Activated T-cell treated with anti-CD3 and anti-CD28 coated beads, Interleukin-2, amount 50 U/mL, for 4 hours (primary cell): ENCODE results near the gene HS1BP3. TPM values are rescaled to one million over a fixed set of nuclear protein-coding genes. Genes with fewer than 3 reads are reported as not detected.

Source experiments
- ATAC-seq, 2 donors: fragments of 200-7000 bp; cut with Tn5 transposase; one replicate each; pipeline ENCODE4 v1.10.0; 2021
- DNase-seq: peaks from one replicate; pipeline ENCODE4 v3.0.0-alpha.2; 2020
- H3K27me3 Mint-ChIP-seq: one replicate; pipeline ENCODE4 v1.8.0; 2021; ENCODE audit warnings: low read depth, mixed read lengths
- H3K36me3 Mint-ChIP-seq: one replicate; pipeline ENCODE4 v1.8.0; 2022; ENCODE audit warnings: mixed read lengths; ENCODE audit not compliant: insufficient read depth
- H3K4me1 Mint-ChIP-seq: one replicate; pipeline ENCODE4 v1.8.0; 2021; ENCODE audit warnings: low read depth, mixed read lengths
- H3K4me3 Mint-ChIP-seq: one replicate; pipeline ENCODE4 v1.8.0; 2021; ENCODE audit warnings: mild to moderate bottlenecking, moderate library complexity, mixed read lengths
- H3K9me3 Mint-ChIP-seq: one replicate; pipeline ENCODE4 v1.8.0; 2021; ENCODE audit warnings: mixed read lengths
- total RNA-seq, 3 donors: library from RNA; stranded (reverse); gene quantifications; one replicate each; pipeline ENCODE4 v1.2.1, GENCODE V29; 2021

The HS1BP3 gene
- total RNA-seq, 3 donors from 2014 or later = 6.0 to 6.7 (median 6.3) TPM

GRCh38 chr2:20669562-20670314 lies 18.8 kb upstream of the HS1BP3 start:
- no peaks in the 10 kb centered on the region for H3K9me3 Mint-ChIP-seq
- ATAC-seq (no peak), DNase-seq (no peak)
- peaks cover 15% of the 10 kb centered on the region for H3K4me1 Mint-ChIP-seq
- peaks cover 66% of the 10 kb centered on the region for H3K27me3 Mint-ChIP-seq
- peak overlapping the region; percentile 11 for H3K4me3 Mint-ChIP-seq
- no peaks in the 10 kb centered on the region for H3K36me3 Mint-ChIP-seq

- DNase-seq (no peak), ATAC-seq (no peak)
- peaks cover 74% of the 10 kb centered on the region for H3K27me3 Mint-ChIP-seq
- H3K4me1 Mint-ChIP-seq = peaks cover 15% of the 10 kb centered on the region
- H3K36me3 Mint-ChIP-seq = no peaks in the 10 kb centered on the region
- no peak overlapping the region for H3K4me3 Mint-ChIP-seq
- H3K9me3 Mint-ChIP-seq = no peaks in the 10 kb centered on the region
Measured at GRCh38 chr2:20668871-20669475, 18.1 kb upstream of the HS1BP3 start.

- Mint-ChIP-seq H3K9me3 (no peaks in the 10 kb centered on the region), H3K4me1 (peaks cover 15% of the 10 kb centered on the region), H3K4me3 (peak overlapping the region; percentile 71), H3K27me3 (peaks cover 75% of the 10 kb centered on the region), H3K36me3 (no peaks in the 10 kb centered on the region)
- ATAC-seq = no peak
- DNase-seq = no peak
Measured at GRCh38 chr2:20668451-20668850, 17.6 kb upstream of the HS1BP3 start.

- ATAC-seq (no peak), DNase-seq (no peak)
- no peaks in the 10 kb centered on the region for H3K9me3 Mint-ChIP-seq
- peaks cover 15% of the 10 kb centered on the region for H3K4me1 Mint-ChIP-seq
- peaks cover 72% of the 10 kb centered on the region for H3K27me3 Mint-ChIP-seq
- H3K36me3 Mint-ChIP-seq = no peaks in the 10 kb centered on the region
- peak overlapping the region; percentile 71 for H3K4me3 Mint-ChIP-seq
Measured at GRCh38 chr2:20667531-20668401, 16.9 kb upstream of the HS1BP3 start.

- ATAC-seq (peak; percentile 16 to 36), DNase-seq (no peak)
- Mint-ChIP-seq H3K4me1 (peaks cover 15% of the 10 kb centered on the region), H3K4me3 (no peak overlapping the region), H3K9me3 (no peaks in the 10 kb centered on the region), H3K27me3 (peaks cover 72% of the 10 kb centered on the region), H3K36me3 (no peaks in the 10 kb centered on the region)
Measured at GRCh38 chr2:20667151-20667530, 16.2 kb upstream of the HS1BP3 start.

GRCh38 chr2:20666304-20667150 lies 15.6 kb upstream of the HS1BP3 start, which contains the start of gene GDF7:
Gene GDF7 (plus strand): TSS chr2:20667144. CDS start chr2:20667240, 96 bp downstream.
- no peaks in the 10 kb centered on the region for H3K36me3 Mint-ChIP-seq
- ATAC-seq = peak; percentile 19 to 32
- no peaks in the 10 kb centered on the region for H3K9me3 Mint-ChIP-seq
- no peak for DNase-seq
- H3K4me1 Mint-ChIP-seq = peaks cover 15% of the 10 kb centered on the region
- H3K4me3 Mint-ChIP-seq = peak within 1 kb of the TSS; percentile 75
- peaks cover 73% of the 10 kb centered on the region for H3K27me3 Mint-ChIP-seq

DNA sequence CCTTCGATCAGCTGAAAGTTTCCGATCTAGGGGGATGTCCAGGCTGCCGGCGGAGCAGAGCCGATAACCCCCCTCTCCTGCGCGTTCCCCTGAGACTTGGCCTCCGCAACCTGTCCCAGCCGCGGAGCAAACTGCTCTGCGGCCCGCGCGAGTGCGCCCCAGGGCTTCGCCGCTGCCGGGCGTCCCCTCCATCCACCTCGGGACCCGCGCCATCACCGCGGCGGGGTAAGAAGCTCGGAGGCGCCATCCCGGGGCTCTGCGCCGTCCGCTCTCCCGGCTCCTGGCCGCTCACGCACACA lies 15.1 kb upstream of the HS1BP3 start:
- Mint-ChIP-seq H3K36me3 (no peaks in the 10 kb centered on the region), H3K4me1 (peaks cover 15% of the 10 kb centered on the region), H3K4me3 (peak overlapping the region; percentile 75), H3K27me3 (peaks cover 68% of the 10 kb centered on the region), H3K9me3 (no peaks in the 10 kb centered on the region)
- ATAC-seq (peak; percentile 6 to 30), DNase-seq (no peak)

DNA sequence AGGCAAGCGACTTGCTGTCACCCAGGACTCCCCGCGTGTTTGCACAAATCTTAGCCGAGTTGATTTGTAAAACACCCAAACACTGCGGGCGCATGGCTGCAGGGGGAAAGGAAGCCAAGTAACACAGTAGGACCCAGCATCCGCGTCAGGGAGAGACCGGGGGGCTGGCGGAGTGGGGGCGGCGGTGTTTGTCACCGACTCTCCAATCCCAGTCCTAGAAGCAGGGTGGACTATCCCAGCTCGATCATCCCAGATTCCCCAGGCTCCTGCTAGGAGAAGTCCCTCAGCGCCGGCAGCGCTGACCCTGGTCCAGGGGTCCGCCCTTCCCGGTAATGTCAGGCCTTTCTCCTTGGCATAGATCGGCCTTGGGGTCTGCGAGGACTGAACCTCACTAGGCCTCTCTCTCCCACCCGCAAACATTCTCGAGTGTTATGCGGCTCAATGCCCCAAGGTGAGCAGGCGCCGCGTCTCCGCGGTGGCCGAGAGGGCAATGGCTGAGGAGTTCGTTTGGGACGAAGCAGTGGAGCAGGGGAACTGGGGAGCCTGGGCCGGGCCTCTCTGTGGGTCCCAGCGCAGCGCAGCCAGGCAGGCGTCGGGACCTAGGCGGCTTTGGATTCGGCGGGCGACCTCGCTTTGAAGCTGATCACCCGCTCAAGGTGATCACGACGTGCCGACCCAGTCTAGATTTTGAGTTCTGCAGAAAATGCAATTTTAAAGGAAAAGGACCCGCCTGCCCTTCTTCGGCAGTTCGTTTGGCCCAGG lies 14.5 kb upstream of the HS1BP3 start:
- H3K4me3 Mint-ChIP-seq = peak overlapping the region; percentile 75
- H3K9me3 Mint-ChIP-seq = no peaks in the 10 kb centered on the region
- no peaks in the 10 kb centered on the region for H3K36me3 Mint-ChIP-seq
- ATAC-seq (no peak), DNase-seq (no peak)
- peaks cover 72% of the 10 kb centered on the region for H3K27me3 Mint-ChIP-seq
- H3K4me1 Mint-ChIP-seq = peaks cover 15% of the 10 kb centered on the region

DNA sequence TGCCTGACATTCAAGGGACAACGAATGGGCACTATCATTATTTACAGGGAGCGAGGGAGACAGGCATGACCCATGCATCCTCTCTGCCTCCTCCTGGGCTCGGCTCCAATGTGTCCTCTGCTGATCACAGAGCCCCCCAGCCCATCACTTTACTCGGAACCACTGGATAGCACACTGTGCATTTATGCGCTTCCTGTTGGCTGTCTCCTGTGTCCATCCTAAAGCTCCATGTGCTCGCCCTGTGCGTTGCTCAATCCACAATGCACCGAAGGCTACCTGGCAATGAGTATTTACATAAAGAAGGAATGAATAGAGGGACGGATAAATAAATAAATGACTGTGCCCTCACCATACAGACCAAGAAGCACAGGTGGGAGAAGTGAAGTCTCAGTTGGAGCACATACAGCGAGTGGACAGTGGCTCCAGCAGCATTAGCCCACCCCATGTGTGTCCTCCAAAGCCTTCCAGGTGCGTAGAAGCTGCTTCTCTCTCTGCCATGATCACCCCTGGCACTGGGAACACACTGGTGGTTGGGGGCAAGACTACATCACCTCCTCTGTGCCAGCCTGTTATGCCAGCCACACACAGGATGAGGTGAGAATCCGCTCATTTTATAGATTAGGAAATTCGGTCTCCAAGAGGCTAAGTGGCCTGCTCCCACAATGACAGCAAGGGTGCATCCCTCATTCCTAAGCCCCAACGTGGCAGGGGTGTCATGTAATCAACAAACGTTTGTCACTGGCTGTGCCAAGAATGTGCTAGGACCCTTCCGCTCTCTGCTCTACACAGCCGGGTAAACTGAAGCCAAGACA lies 13.7 kb upstream of the HS1BP3 start:
- Mint-ChIP-seq H3K27me3 (peaks cover 75% of the 10 kb centered on the region), H3K9me3 (no peaks in the 10 kb centered on the region), H3K4me3 (no peak overlapping the region), H3K4me1 (peaks cover 13% of the 10 kb centered on the region), H3K36me3 (no peaks in the 10 kb centered on the region)
- no peak for DNase-seq
- no peak for ATAC-seq

DNA sequence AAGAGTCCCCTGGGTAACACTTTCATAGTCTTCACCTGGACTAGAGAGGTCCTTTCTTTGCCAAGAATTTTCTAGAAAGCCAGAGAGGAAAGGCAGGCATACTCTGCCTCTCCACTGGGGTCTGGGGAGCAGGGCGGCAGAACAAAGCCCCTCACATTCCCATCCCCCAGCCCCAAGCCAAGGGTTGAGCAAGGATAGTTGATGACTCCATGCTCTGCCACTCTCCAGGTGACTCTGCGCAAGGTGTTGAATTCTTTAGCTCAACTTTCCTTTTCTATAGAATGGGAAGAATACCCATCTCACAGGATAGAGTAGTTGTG lies 13.1 kb upstream of the HS1BP3 start:
- ATAC-seq (no peak), DNase-seq (no peak)
- Mint-ChIP-seq H3K36me3 (no peaks in the 10 kb centered on the region), H3K4me1 (peaks cover 11% of the 10 kb centered on the region), H3K27me3 (peaks cover 75% of the 10 kb centered on the region), H3K4me3 (no peak overlapping the region), H3K9me3 (no peaks in the 10 kb centered on the region)

DNA sequence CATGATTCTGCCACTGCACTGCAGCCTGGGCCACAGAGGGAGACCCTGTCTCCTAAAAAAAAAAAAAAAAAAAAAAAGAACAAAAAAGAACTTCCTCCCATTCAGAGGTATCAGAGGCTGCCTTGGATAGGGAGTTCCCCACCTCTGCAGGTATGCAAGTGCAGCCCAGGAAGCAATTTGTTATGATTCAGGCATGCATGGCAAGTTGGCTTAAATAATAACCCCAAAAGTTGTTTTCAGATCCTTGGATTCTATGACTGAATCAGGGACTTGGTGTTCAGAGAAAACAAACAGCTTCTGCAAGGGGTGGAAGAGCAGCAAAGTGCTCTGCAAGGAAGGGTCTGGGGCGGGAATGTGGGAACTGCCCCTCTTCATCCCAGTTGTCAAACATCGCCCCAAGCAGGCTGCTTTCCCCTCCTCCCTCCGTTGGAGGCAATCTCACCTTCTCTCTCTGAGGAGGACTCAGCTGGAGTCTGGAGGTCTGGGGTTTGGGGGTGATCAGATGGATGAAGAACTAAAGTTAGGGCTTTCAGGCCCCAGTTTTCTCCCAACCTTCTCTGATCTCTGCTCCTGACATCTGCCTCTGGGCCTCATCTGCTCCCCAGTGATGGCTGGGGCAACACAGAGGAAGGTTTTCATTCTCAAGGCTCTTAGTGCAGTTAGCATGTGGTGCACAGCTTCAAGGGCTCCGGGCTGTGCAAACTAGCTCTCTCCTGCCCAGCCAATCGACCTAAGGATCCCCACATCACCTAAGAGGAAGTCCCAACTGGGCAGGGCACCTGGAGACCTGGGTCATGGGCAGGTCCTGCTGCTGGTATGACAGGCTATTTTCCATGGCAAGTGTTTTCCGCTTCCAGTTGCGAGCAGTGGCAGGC lies 12.5 kb upstream of the HS1BP3 start:
- no peak overlapping the region for H3K4me3 Mint-ChIP-seq
- DNase-seq (no peak), ATAC-seq (no peak)
- H3K27me3 Mint-ChIP-seq = peaks cover 75% of the 10 kb centered on the region
- no peaks in the 10 kb centered on the region for H3K9me3 Mint-ChIP-seq
- peaks cover 11% of the 10 kb centered on the region for H3K4me1 Mint-ChIP-seq
- H3K36me3 Mint-ChIP-seq = no peaks in the 10 kb centered on the region

GRCh38 chr2:20662308-20662937 lies 11.5 kb upstream of the HS1BP3 start:
- Mint-ChIP-seq H3K9me3 (no peaks in the 10 kb centered on the region), H3K36me3 (no peaks in the 10 kb centered on the region), H3K4me1 (peaks cover 8% of the 10 kb centered on the region), H3K27me3 (peaks cover 65% of the 10 kb centered on the region), H3K4me3 (no peak overlapping the region)
- ATAC-seq = no peak
- no peak for DNase-seq
